Endothelial cell of umbilical vein (primary cell): Measurements from ENCODE around the gene ZNF804A.

Experiments
- EZH2 ChIP-seq: IDR thresholded peaks from 2 replicates; pipeline ENCODE4 v1.6.1; 2012; ENCODE audit warnings: borderline replicate concordance, low read depth, mild to moderate bottlenecking, moderate library complexity, low read length, inconsistent platforms; ENCODE audit not compliant: severe bottlenecking
- GATA2 ChIP-seq: IDR thresholded peaks from 2 replicates; pipeline ENCODE4 v1.7.0; 2011; ENCODE audit warnings: low read depth, mild to moderate bottlenecking, moderate library complexity, mixed read lengths, low read length; ENCODE audit not compliant: insufficient read length, insufficient read depth
- JUN ChIP-seq: IDR thresholded peaks from 2 replicates; pipeline ENCODE4 v1.6.1; 2011; ENCODE audit warnings: borderline replicate concordance, low read depth; ENCODE audit not compliant: insufficient read length, insufficient read depth
- MYC ChIP-seq: IDR thresholded peaks from one replicate; pipeline ENCODE4 v1.6.1; 2011; ENCODE audit warnings: mild to moderate bottlenecking, low read depth, low read length
- POLR2A ChIP-seq: IDR thresholded peaks from 2 replicates; pipeline ENCODE4 v1.6.1; 2012; ENCODE audit warnings: low read depth, mild to moderate bottlenecking, control low read depth, low read length
- POLR2AphosphoS5 ChIP-seq: IDR thresholded peaks from 2 replicates; pipeline ENCODE4 v1.6.1; 2012; ENCODE audit warnings: low read depth, mild to moderate bottlenecking, control low read depth, low read length, moderate library complexity; ENCODE audit not compliant: insufficient read depth
- TF ChIP-seq, protein P1 (sequence below): IDR thresholded peaks from 2 replicates; pipeline ENCODE4 v1.6.1; 2011; ENCODE audit not compliant: insufficient read depth, insufficient read length
- TF ChIP-seq, protein P2 (sequence below), 2 donors: IDR thresholded peaks; 1 replicate in 1 of 2; 2 replicates in 1 of 2; pipeline ENCODE4 v1.5.1; 2011; ENCODE audit warnings: low read length in 2 of 2, mild to moderate bottlenecking in 2 of 2, moderate library complexity in 2 of 2, control low read depth in 1 of 2, inconsistent platforms in 1 of 2, low read depth in 1 of 2; ENCODE audit not compliant: insufficient read depth in 1 of 2; ENCODE audit errors: extremely low read depth in 1 of 2

DNA sequence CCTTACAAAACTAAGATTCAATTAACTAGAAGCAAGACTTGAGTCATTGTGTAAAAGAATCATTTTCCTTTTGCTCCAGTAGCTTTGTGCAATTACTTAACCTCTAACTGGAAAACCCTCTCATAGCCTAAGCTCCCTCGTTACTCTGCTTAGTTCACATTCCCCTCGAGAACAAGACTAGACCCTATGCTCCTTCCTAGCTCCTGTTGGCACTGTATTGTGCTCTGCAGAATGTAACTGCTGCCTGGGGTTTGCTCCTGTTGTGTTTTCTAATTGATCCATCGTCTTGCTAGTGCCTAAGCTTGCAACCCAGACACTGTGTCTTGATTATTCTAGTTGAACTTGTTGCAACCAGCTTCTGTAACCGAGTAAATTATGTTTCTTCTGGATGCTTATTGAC lies 347.0 kb downstream of the ZNF804A start:
- no peak for TF ChIP-seq POLR2A
- TF ChIP-seq, protein P1, sequence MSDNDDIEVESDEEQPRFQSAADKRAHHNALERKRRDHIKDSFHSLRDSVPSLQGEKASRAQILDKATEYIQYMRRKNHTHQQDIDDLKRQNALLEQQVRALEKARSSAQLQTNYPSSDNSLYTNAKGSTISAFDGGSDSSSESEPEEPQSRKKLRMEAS, result no peak
- TF ChIP-seq, protein P2, sequence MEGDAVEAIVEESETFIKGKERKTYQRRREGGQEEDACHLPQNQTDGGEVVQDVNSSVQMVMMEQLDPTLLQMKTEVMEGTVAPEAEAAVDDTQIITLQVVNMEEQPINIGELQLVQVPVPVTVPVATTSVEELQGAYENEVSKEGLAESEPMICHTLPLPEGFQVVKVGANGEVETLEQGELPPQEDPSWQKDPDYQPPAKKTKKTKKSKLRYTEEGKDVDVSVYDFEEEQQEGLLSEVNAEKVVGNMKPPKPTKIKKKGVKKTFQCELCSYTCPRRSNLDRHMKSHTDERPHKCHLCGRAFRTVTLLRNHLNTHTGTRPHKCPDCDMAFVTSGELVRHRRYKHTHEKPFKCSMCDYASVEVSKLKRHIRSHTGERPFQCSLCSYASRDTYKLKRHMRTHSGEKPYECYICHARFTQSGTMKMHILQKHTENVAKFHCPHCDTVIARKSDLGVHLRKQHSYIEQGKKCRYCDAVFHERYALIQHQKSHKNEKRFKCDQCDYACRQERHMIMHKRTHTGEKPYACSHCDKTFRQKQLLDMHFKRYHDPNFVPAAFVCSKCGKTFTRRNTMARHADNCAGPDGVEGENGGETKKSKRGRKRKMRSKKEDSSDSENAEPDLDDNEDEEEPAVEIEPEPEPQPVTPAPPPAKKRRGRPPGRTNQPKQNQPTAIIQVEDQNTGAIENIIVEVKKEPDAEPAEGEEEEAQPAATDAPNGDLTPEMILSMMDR (IDR thresholded peaks at IDR 0.05; ENCODE audit: extremely low read depth in 1 of 2, insufficient read depth in 1 of 2, low read depth in 1 of 2, low read length in 2 of 2), result no peak
- no peak for TF ChIP-seq JUN
- TF ChIP-seq POLR2AphosphoS5, result no peak
- no peak for TF ChIP-seq MYC
- no peak for TF ChIP-seq EZH2
- TF ChIP-seq GATA2, result no peak
